ENCODE measurements around the gene PRR29.

PRR29 gene

GRCh38 chr17:63995626-63996025, 2.5 kb upstream of the PRR29 start:
- no peaks in the 10 kb centered on the region for H3K9me3 ChIP-seq (ENCODE audit: insufficient read depth, low read length)

GRCh38 chr17:63996430-63997182, 1.5 kb upstream of the PRR29 start:
- Histone ChIP-seq H3K27ac (ENCODE audit: low read depth, low read length) (no peak overlapping the region), H3K4me2 (ENCODE audit: low read depth, low read length, poor library complexity, severe bottlenecking) (no peak overlapping the region), H3K4me3 (ENCODE audit: insufficient read depth, low read length, poor library complexity, severe bottlenecking) (no peak overlapping the region), H3F3A (ENCODE audit: insufficient read depth) (no peaks in the 10 kb centered on the region), H3K36me3 (ENCODE audit: low read length) (no peaks in the 10 kb centered on the region), H3K27me3 (ENCODE audit: low read length) (no peaks in the 10 kb centered on the region), H3K79me2 (ENCODE audit: insufficient read depth, low read length) (no peaks in the 10 kb centered on the region), H4K20me1 (ENCODE audit: low read depth, low read length) (no peaks in the 10 kb centered on the region), H3K9ac (ENCODE audit: low read length) (no peak overlapping the region), H2AFZ (ENCODE audit: low read depth, low read length, severe bottlenecking) (no peak overlapping the region), H3K9me2 (replicated peaks; ENCODE audit: insufficient read depth, low read length) (no peaks in the 10 kb centered on the region), H3K9me3 (ENCODE audit: insufficient read depth, low read length) (no peaks in the 10 kb centered on the region)
- TF ChIP-seq EZH2phosphoT487 (conservative IDR thresholded peaks at IDR 0.05; ENCODE audit: low read length) (no peak), CTCF (IDR thresholded peaks at IDR 0.05; ENCODE audit: insufficient read depth, low read length, poor library complexity, severe bottlenecking) (no peak)

More at GRCh38 chr17:63995626-63996025, 2.5 kb upstream of the PRR29 start:
- no peaks in the 10 kb centered on the region for H3F3A ChIP-seq (ENCODE audit: insufficient read depth)
- H3K79me2 ChIP-seq (ENCODE audit: insufficient read depth, low read length), result no peaks in the 10 kb centered on the region
- no peak for TF ChIP-seq CTCF (IDR thresholded peaks at IDR 0.05; ENCODE audit: insufficient read depth, low read length, poor library complexity, severe bottlenecking)
- no peak for TF ChIP-seq EZH2phosphoT487 (conservative IDR thresholded peaks at IDR 0.05; ENCODE audit: low read length)
- no peak overlapping the region for H3K9ac ChIP-seq (ENCODE audit: low read length)
- H3K27ac ChIP-seq (ENCODE audit: low read depth, low read length), result no peak overlapping the region
- no peaks in the 10 kb centered on the region for H4K20me1 ChIP-seq (ENCODE audit: low read depth, low read length)
- H3K27me3 ChIP-seq (ENCODE audit: low read length), result no peaks in the 10 kb centered on the region
- H3K9me2 ChIP-seq (replicated peaks; ENCODE audit: insufficient read depth, low read length), result no peaks in the 10 kb centered on the region
- H3K4me2 ChIP-seq (ENCODE audit: low read depth, low read length, poor library complexity, severe bottlenecking), result no peak overlapping the region
- no peak overlapping the region for H3K4me3 ChIP-seq (ENCODE audit: insufficient read depth, low read length, poor library complexity, severe bottlenecking)
- no peak overlapping the region for H2AFZ ChIP-seq (ENCODE audit: low read depth, low read length, severe bottlenecking)
- no peaks in the 10 kb centered on the region for H3K36me3 ChIP-seq (ENCODE audit: low read length)

- H4K20me1 ChIP-seq (ENCODE audit: low read depth, low read length), result no peaks in the 10 kb centered on the region
- no peak overlapping the region for H2AFZ ChIP-seq (ENCODE audit: low read depth, low read length, severe bottlenecking)
- no peak overlapping the region for H3K9ac ChIP-seq (ENCODE audit: low read length)
- H3K79me2 ChIP-seq (ENCODE audit: insufficient read depth, low read length), result no peaks in the 10 kb centered on the region
- no peaks in the 10 kb centered on the region for H3K9me3 ChIP-seq (ENCODE audit: insufficient read depth, low read length)
- no peaks in the 10 kb centered on the region for H3K27me3 ChIP-seq (ENCODE audit: low read length)
- no peak overlapping the region for H3K4me3 ChIP-seq (ENCODE audit: insufficient read depth, low read length, poor library complexity, severe bottlenecking)
- H3K36me3 ChIP-seq (ENCODE audit: low read length), result no peaks in the 10 kb centered on the region
- no peak overlapping the region for H3K4me2 ChIP-seq (ENCODE audit: low read depth, low read length, poor library complexity, severe bottlenecking)
- H3F3A ChIP-seq (ENCODE audit: insufficient read depth), result no peaks in the 10 kb centered on the region
- H3K9me2 ChIP-seq (replicated peaks; ENCODE audit: insufficient read depth, low read length), result no peaks in the 10 kb centered on the region
- H3K27ac ChIP-seq (ENCODE audit: low read depth, low read length), result no peak overlapping the region
- TF ChIP-seq EZH2phosphoT487 (conservative IDR thresholded peaks at IDR 0.05; ENCODE audit: low read length) (no peak), CTCF (IDR thresholded peaks at IDR 0.05; ENCODE audit: insufficient read depth, low read length, poor library complexity, severe bottlenecking) (no peak)
These were observed 656 bp upstream of the PRR29 start for GRCh38 chr17:63997341-63998048.

Data from SU-DHL-6 (cell line).